ENCODE measurements around the gene TSTD1.

DNA sequence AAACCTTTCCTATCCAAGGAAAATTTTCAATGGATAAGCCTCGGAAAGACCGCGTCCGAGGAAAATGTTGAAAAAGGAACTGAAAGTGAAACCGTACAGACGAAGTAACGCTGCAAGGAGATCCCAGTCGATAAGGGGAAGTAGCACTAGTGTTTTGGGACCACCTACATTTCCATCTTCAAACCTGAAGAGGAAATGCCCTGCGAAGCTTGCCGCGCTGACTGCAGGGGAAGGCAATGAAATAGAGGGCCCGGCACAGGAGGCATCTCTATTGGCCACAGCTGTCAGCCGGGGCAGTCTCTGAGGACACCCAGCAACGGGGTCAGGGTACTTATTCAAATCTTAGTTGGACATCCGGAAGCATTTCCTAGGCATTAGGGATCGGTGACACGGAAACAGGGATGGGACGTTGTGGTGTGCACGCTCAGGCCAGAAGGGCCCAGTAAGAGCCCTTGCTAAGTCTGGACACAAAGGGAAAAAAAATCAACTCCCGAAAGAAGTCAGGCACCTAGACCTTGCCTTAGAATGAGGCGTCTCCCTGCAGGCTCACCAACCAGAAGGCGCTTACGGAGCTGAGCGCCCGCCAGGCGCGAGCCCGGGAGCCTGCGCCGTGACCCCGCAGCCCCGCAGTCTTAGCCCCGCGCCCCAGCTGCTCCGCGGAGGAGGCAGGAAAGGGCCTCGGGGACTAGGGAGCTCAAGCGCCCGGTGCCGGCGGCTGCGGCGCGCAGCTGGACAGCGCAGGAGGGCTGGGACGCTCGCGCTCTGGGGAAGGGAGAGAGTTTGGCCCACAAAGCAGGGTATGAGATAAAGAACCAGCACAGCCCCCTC is 6.4 kb upstream of the TSTD1 start:
- TF ChIP-seq, protein P1, sequence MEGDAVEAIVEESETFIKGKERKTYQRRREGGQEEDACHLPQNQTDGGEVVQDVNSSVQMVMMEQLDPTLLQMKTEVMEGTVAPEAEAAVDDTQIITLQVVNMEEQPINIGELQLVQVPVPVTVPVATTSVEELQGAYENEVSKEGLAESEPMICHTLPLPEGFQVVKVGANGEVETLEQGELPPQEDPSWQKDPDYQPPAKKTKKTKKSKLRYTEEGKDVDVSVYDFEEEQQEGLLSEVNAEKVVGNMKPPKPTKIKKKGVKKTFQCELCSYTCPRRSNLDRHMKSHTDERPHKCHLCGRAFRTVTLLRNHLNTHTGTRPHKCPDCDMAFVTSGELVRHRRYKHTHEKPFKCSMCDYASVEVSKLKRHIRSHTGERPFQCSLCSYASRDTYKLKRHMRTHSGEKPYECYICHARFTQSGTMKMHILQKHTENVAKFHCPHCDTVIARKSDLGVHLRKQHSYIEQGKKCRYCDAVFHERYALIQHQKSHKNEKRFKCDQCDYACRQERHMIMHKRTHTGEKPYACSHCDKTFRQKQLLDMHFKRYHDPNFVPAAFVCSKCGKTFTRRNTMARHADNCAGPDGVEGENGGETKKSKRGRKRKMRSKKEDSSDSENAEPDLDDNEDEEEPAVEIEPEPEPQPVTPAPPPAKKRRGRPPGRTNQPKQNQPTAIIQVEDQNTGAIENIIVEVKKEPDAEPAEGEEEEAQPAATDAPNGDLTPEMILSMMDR (IDR thresholded peaks at IDR 0.05), result no peak
- TF ChIP-seq POLR2A (IDR thresholded peaks at IDR 0.05), result no peak
- TF ChIP-seq EP300 (IDR thresholded peaks at IDR 0.05), result peak in 1 of 2 donors; percentile 53
